ENCODE data around the gene EXOC3L4.

The EXOC3L4 gene

DNA sequence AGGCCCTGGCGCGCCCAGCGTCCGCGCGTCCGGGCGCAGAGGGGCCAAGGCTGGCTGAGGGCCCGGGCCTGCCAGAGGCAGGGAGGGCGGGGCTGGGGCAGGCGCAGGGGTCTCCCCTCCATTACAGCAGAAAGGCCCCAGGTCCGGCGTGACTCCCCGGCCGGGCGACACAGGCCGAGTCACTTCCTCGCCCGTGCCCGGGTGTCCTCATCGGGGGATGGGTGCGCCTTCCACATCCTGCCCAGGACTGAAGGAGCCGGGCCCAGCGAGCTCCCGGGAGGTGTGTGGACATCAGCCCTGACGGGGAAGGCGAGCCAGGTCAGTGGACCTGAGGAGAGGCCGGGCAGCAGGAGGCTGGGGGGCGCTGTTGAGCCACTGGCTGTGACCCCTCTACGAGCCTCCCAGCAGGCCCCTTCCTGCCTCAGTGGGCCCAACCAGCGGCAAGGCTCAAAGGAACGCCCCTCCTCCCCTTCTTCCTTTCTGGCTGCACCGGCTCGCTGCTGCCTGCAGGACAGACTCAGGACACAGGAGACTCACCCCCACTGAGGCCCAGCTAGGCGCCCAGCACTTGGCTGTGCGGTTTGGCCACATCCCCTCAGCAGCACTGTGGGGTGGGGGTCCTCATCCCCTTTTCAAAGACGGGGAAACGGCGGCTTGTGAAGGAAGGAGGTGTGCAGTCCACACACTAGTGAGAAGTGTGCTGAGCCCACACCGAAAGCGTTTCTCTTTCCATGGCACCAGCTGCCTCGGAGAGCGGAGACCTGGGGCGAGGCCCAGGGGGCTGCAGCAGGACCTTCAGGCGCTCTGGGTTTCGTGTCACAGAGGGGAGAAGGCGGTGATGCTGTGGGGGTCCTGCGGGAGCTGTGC lies 29.3 kb downstream of the EXOC3L4 start:
- no peak for FAIRE-seq

GRCh38 chr14:103124501-103125001 lies 30.0 kb downstream of the EXOC3L4 start:
- FAIRE-seq: no peak

DNA sequence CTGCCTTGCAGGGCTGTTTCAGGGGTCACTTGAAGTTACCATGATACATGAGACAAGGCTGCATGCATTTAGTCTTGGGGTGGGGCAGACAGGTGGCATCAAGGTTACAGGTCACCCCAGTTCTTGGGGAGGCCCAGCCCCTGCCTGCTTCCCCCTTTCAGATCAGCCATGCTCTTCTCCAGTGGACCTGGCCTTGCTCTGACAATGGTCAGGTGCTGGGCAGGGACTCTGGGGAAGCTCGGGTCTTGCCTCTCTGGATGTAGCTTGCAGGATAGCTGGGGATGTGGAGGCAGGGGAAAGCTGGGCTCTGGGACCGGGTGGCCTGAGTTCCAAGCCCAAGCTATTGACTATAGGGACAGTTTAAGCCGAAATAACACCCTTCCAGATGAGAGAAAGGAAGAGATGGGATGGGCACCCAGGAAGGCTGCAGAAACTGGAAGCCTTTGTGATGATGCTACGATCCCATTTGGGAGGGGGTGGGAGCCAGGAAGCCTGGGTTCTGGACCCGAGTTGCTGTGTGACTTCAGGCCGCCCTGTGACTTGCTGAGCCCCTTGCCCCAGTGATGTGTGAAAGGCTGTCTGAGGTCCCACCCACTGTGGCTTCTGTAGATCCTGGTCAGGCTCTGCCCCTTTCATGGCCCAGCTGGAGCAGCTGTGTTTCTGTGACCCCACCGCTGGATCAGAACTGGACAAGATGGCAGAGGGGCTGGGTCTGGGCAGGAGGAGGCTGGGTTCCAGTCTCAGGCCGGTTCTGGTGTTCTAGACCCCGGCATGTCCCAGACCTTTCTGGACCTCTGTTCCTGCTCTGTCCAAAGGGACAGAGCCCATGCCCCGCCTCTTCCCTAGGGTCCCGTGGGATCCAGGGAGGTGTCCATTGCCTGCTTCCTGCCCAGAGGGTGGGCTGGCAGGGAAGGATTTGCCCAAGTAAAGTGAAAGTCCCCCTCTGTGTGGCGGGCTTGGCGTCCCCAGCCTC lies 30.9 kb downstream of the EXOC3L4 start:
- FAIRE-seq: no peak

- no peak for FAIRE-seq
Observed at GRCh38 chr14:103126088-103126872, 31.8 kb downstream of the EXOC3L4 start.

- no peak for FAIRE-seq
Observed at GRCh38 chr14:103126873-103127304, 32.4 kb downstream of the EXOC3L4 start.

DNA sequence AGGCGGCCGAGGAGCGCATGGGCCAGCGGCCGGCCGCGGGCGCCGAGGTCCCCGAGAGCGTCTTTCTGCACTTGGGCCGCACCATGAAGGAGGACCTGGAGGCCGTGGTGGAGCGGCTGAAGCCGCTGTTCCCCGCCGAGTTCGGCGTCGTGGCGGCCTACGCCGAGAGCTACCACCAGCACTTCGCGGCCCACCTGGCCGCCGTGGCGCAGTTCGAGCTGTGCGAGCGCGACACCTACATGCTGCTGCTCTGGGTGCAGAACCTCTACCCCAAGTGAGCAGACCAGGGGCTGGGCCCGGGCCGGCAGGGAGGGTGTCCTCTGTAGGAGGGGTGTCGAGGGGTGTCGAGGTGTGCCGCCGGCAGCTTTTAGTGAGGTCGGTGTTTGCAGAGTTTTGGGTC lies 32.8 kb downstream of the EXOC3L4 start:
- FAIRE-seq: no peak

GRCh38 chr14:103127861-103128598 lies 33.5 kb downstream of the EXOC3L4 start:
- no peak for FAIRE-seq

DNA sequence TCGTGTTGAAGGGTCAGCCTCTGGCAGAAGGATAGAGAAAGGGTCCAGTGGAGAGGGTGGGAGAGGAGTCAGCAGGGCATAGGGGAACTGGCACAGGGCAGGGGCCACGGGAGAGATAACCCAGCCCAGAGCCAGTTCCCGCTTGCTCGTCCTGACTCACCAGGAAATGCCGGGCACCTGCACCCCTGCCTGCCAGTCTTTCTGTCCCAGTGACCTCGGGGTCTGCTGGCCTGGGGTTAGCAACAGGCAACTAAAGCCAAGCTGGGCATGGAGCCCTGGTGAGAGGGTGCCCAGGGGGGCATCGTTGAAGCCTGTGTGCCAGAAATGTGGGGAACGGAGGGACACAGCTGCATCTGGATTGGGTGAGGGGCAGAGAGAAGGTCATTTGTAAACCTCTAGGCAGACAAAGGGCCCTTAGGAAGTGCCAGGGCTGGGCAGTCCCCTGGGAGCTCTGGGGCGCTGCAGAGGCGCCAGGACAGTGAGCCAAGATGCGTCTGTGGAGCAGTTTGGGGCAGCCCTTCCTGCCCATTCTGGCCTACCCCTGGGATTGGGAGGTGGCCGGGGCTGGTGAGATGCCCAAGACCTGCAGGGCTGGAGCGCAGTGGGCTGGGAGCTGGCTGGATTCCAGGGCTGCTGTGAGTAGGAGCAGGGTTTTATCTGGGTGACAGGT lies 34.2 kb downstream of the EXOC3L4 start:
- no peak for FAIRE-seq

DNA sequence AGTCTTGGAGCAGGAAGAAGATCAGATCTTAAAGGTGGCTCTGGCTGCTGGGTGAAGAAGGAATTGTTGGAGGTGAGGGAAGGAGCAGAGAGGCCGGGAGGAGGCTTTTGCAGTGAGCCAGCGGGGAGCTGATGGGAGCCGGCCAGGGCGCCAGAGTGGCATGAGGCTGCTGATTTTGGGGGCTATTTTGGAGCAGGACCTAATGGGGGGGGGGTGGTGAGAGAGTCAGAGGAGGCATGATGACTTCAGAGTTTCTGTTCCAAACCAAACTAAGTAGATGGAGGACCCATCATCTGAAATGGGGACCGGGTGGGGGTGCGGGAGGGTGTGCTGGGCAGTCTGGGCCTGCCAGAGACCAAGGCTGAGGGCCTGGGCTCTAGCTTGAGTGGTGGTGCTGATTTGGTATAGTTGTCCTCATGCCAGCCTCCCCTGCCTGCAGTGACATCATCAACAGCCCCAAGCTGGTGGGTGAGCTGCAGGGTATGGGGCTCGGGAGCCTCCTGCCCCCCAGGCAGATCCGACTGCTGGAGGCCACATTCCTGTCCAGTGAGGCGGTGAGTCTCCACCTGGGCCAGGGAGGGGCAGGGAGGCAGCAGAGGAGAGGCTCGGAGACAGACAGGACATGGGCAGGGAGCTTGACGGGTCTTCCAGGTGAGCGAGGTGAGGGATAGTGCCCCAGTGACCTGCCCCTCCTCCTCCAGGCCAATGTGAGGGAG lies 34.9 kb downstream of the EXOC3L4 start:
- FAIRE-seq: no peak

DNA sequence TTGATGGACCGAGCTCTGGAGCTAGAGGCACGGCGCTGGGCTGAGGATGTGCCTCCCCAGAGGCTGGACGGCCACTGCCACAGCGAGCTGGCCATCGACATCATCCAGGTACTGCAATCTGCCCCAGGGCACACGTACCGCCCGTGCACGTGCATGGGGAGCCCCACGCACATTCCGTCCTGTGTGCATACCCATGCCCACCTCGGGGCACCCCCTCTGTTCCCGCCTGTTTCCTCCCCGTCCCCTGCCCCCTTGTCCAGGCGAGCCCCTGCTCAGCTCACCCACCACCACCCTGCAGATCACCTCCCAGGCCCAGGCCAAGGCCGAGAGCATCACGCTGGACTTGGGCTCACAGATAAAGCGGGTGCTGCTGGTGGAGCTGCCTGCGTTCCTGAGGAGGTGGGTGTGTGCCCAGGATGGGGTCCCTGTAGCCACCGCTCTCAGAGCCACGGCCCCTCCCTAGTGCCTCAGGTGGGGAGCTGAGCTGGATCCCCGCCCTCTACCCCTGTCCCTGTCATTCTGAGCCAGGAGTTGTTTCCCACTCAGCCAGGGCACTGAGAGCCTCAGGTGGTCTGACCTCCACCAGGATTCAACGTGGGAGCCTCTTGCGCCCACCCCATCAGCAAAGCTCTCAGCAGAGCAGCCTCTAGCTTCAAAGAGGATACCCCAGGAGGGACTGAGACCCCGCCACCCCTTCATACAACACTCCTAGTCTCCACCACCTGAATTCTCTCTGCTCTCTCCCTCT lies 35.7 kb downstream of the EXOC3L4 start:
- no peak for FAIRE-seq

DNA sequence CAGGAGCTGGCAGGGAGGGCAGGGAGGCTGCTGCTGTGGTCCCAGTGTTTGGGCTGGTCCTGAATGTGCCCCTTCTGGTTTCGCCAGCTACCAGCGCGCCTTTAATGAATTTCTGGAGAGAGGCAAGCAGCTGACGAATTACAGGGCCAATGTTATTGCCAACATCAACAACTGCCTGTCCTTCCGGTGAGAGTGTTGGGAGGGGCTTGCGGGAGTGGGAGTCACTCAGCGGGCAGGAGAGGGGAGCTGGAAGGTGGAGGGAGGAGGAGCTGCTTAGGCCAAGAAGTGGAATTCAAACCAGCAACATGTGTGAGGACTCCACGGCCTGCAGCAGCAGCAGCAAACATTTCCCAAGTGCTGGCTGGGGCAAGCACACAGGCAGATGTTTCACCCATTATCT lies 36.4 kb downstream of the EXOC3L4 start:
- FAIRE-seq: no peak

GRCh38 chr14:103131580-103131979 lies 37.1 kb downstream of the EXOC3L4 start:
- no peak for FAIRE-seq

DNA sequence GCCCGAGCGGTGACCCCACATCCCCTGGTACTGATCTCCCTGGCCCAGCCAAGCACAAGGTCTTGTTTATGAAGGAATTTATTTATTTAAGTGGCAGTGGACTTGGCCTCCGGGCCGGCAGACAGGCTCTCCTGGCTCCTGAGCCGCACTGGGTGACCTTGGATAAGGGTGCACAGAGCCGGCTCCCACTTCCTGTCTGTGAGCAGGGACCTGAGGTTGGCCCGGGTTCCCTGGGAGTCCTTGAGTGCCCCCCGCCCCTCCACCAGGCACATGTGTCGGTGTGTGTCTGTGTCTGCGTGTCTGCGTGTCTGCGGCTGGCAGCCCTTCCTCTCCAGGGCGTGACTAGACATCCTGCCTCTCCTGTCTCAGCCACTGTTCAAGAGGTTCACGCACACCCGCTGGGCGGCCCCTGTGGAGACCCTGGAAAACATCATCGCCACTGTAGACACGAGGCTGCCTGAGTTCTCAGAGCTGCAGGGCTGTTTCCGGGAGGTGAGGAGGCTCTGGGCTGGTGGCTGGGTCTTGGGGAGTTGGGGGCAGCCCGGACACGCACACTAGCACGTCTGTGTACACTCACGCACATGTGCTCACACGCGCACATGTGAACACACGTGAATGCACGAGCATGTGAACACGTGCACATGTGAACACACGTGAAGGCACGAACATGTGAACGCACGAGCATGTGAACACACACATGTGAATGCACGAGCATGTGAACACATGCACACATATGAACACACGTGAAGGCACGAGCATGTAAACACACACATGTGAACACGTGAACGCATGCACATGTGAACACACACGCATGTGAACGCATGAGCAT lies 38.1 kb downstream of the EXOC3L4 start:
- FAIRE-seq: no peak

DNA sequence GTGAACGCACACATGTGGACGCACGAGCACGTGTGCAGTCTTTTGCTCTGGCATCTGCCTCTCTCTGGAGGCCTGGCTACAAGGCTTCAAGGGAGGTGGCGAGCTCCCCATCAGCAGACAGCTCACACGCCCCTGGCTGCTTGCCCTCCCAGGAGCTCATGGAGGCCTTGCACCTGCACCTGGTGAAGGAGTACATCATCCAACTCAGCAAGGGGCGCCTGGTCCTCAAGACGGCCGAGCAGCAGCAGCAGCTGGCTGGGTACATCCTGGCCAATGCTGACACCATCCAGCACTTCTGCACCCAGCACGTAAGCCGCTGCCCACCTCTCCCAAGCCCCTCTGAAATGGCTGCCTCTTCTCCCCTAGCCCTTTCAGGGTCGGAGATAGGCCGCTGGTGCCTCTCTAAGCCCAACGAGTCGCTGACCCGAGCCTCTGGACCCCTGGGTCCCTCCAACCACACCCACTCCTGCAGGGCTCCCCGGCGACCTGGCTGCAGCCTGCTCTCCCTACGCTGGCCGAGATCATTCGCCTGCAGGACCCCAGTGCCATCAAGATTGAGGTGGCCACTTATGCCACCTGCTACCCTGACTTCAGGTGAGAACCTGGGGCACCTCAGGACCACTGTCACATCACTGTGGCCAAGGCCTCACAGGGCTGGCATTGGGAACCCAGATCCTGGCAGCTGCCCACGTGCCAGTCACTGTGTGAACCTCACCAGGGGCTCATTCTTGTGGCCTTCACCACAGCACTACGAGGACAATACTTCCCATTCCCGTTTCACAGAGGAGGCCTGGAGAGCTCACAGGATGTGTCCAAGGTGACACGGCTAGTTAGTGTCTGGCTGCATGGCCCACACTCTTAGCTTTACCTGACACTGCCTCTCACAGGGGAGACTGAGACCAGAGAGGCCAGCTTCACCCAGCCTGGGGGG lies 39.0 kb downstream of the EXOC3L4 start:
- no peak for FAIRE-seq

GRCh38 chr14:103134405-103134804 lies 39.9 kb downstream of the EXOC3L4 start:
- no peak for FAIRE-seq

GRCh38 chr14:103134919-103135318 lies 40.4 kb downstream of the EXOC3L4 start:
- no peak for FAIRE-seq

DNA sequence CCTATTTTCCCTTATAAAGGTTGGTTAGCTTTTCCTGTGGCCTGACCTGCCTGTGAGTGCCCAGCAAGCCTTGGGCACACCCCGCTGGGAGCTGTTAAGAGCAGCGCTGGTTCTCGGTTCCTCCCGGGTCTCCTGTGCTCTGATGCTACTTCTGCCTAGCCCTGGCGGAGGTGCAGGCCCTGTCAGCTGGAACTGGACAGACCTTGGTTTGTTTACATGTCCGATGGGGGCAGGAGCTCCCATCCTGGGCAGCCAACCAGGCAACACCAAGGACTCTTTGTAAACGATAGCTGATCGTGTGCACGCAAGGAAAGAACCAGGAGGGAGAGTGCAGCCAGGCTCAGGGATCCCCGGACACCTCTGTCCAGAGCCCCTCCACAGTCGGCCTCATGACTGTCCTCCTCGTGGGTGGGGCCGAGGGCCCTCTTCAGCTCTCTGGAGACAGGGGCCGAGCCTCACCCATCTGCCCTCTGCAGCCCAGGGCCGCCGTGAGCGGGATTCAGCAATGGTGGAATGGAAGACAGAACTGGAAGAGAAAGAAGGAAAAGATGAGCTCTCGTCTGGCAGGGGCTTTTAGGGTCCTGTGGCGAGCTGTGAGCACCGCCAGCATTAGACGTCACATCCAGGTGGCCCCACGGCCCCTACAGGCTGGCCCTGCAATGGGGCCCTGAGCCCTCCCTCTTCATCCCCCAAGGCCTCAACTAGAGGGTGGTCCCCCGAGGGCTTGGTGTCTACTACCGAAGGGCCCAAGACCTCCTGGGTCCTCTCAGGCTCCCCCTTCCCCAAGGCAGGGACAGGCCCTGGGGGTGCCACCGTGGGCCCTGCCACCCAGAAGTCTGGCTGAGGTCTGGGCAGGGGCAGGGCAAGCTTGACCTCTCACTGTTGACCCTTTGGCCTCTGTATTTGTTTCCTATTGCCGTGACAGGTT lies 41.1 kb downstream of the EXOC3L4 start:
- FAIRE-seq: no peak

Measured in TTC549 (cell line).